NCI-H2171 (cell line): ENCODE measurements around the gene PPP1R3G.
A peak's percentile ranks its signal among the peaks of the same experiment; 100 is the strongest.
"Not testable (repeated sequence)": the region's sequence is repeated elsewhere in the genome, so short reads cannot be mapped to it uniquely, and the experiment has no call there.

Experiments
- DNase-seq: peaks from one replicate; lab custom pipeline; 2025; lab: John Stamatoyannopoulos, UW

PPP1R3G gene

GRCh38 chr6:5084781-5085647, at the start of gene PPP1R3G:
Gene PPP1R3G (plus strand): TSS chr6:5085341. CDS start chr6:5085486, 145 bp downstream.
- DNase-seq = no peak

- peak; percentile 76 for DNase-seq
These were observed 48.9 kb upstream of the PPP1R3G start for GRCh38 chr6:5036269-5036668.

GRCh38 chr6:5041955-5042354, 43.2 kb upstream of the PPP1R3G start:
- no peak for DNase-seq

- no peak for DNase-seq
These were observed 42.7 kb upstream of the PPP1R3G start for GRCh38 chr6:5042436-5042835.

- DNase-seq = no peak
These were observed 40.3 kb upstream of the PPP1R3G start for GRCh38 chr6:5044866-5045265.

- DNase-seq = no peak
These were observed 39.7 kb upstream of the PPP1R3G start for GRCh38 chr6:5045416-5045815.

GRCh38 chr6:5046430-5046829, 38.7 kb upstream of the PPP1R3G start:
- peak; percentile 74 for DNase-seq

- no peak for DNase-seq
These were observed 35.1 kb upstream of the PPP1R3G start for GRCh38 chr6:5050009-5050408.

GRCh38 chr6:5051394-5051793, 33.7 kb upstream of the PPP1R3G start:
- DNase-seq = no peak

- no peak for DNase-seq
These were observed 32.1 kb upstream of the PPP1R3G start for GRCh38 chr6:5053038-5053437.

GRCh38 chr6:5053864-5054244, 31.3 kb upstream of the PPP1R3G start:
- no peak for DNase-seq

GRCh38 chr6:5054245-5054873, 30.8 kb upstream of the PPP1R3G start:
- no peak for DNase-seq

- no peak for DNase-seq
These were observed 30.0 kb upstream of the PPP1R3G start for GRCh38 chr6:5055118-5055517.

- DNase-seq = no peak
These were observed 26.9 kb upstream of the PPP1R3G start for GRCh38 chr6:5058254-5058653.

GRCh38 chr6:5059036-5059896, 25.9 kb upstream of the PPP1R3G start:
- no peak for DNase-seq

- not testable (repeated sequence) for DNase-seq
These were observed 24.7 kb upstream of the PPP1R3G start for GRCh38 chr6:5060439-5060838.

GRCh38 chr6:5061152-5061551, 24.0 kb upstream of the PPP1R3G start:
- no peak for DNase-seq

GRCh38 chr6:5063617-5064016, 21.5 kb upstream of the PPP1R3G start:
- DNase-seq = no peak

GRCh38 chr6:5066456-5067093, 18.6 kb upstream of the PPP1R3G start:
- DNase-seq = no peak

- no peak for DNase-seq
These were observed 17.8 kb upstream of the PPP1R3G start for GRCh38 chr6:5067305-5067704.

- DNase-seq = no peak
These were observed 16.9 kb upstream of the PPP1R3G start for GRCh38 chr6:5068153-5068751.

GRCh38 chr6:5071216-5071615, 13.9 kb upstream of the PPP1R3G start:
- no peak for DNase-seq
